H1 (cell line): ENCODE measurements around the gene OPHN1. TPM values are rescaled to one million over a fixed set of nuclear protein-coding genes. Genes with fewer than 3 reads are reported as not detected.

Experiments used
- CBX8 ChIP-seq: fragments of 300-800, 300-1000 bp; sonication (generic); IDR thresholded peaks from 2 replicates; pipeline ENCODE4 v1.7.1; 2016; ENCODE audit warnings: low read depth, low read length, borderline replicate concordance
- CEBPB ChIP-seq: IDR thresholded peaks from 2 replicates; pipeline ENCODE4 v1.6.1; 2012; ENCODE audit warnings: low read depth, low read length
- CHD7 ChIP-seq: fragments of 300-600 bp; sonication (generic); IDR thresholded peaks from 2 replicates; pipeline ENCODE4 v1.7.1; 2012; ENCODE audit warnings: low read length, moderate library complexity, mild to moderate bottlenecking, inconsistent platforms; ENCODE audit not compliant: insufficient replicate concordance
- JUN ChIP-seq: IDR thresholded peaks from 2 replicates; pipeline ENCODE4 v1.6.1; 2011; ENCODE audit warnings: low read depth, mild to moderate bottlenecking, improper control_type of control experiment, low read length
- RAD21 ChIP-seq, 2 experiments: IDR thresholded peaks in 1 of 2; conservative IDR thresholded peaks in 1 of 2; 2 replicates each; pipeline ENCODE4 v1.6.1; 2011; ENCODE audit warnings: low read depth in 2 of 2, low read length in 2 of 2, improper control_type of control experiment in 1 of 2, inconsistent platforms in 1 of 2, mild to moderate bottlenecking in 1 of 2, moderate library complexity in 1 of 2
- SAP30 ChIP-seq: fragments of 300-600 bp; sonication (generic); IDR thresholded peaks from 2 replicates; pipeline ENCODE4 v1.7.1; 2012; ENCODE audit warnings: low read length, moderate library complexity, mild to moderate bottlenecking, inconsistent platforms; ENCODE audit not compliant: insufficient read depth, insufficient replicate concordance
- polyA plus RNA-seq, 7 experiments: library from polyadenylated mRNA; depleted of rRNA in 3 of 7; stranded (reverse) in 5 of 7; unstranded in 2 of 7; fragments of >200 nt in 5 of 7; fragments of 200-250 nt in 2 of 7; gene quantifications; 1 replicate in 5 of 7; 2 replicates in 1 of 7; 4 replicates in 1 of 7; pipeline versions ENCODE4 v1.2.1 to v1.2.3, GENCODE V29; 2011 to 2013; ENCODE audit warnings: missing spikeins in 2 of 7, mixed read lengths in 2 of 7
- total RNA-seq: library from RNA; stranded (reverse); fragmentation: NEBNext Ultra II Directional; extraction: Animal tissue kit (Norgen Biotek cat#: 25700); gene quantifications from 2 replicates; pipeline ENCODE4 v1.2.1, GENCODE V29; 2021

OPHN1 gene
- total and polyA plus RNA-seq, 2 of the 8 experiments (the other 6 are each of a cell fraction or from before 2014, with no cell fraction given), result 1.2 to 3.5 TPM

GRCh38 chrX:68438575-68438974 lies 5.3 kb upstream of the OPHN1 start (continued):
- no peak for TF ChIP-seq CHD7
- no peak for TF ChIP-seq RAD21 (IDR thresholded peaks at IDR 0.05 in 1 of 2, conservative IDR thresholded peaks at IDR 0.05 in 1 of 2; ENCODE audit: low read depth in 2 of 2, low read length in 2 of 2)
- no peak for TF ChIP-seq CBX8
- no peak for TF ChIP-seq CEBPB
- no peak for TF ChIP-seq SAP30
- no peak for TF ChIP-seq JUN
